Activated B cell treated with CpG ODN at 0.5 μM for 24 hours (primary cell): ENCODE measurements around the gene TSC1. TPM values are rescaled to one million over a fixed set of nuclear protein-coding genes. Genes with fewer than 3 reads are reported as not detected.
A peak's percentile ranks its signal among the peaks of the same experiment; 100 is the strongest.

Experiments
- ATAC-seq: fragments of 200-7000 bp; cut with Tn5 transposase; one replicate; pipeline ENCODE4 v1.10.0; 2021; ENCODE audit warnings: low read depth, mild to moderate bottlenecking, moderate library complexity
- CTCF ChIA-PET: fragments of 350-600 bp; sonication (Branson Sonifier 250); formaldehyde crosslinking; loops from one replicate; lab custom pipeline; 2021; ENCODE audit warnings: antibody characterized with exemption; lab: Charles Lee
- POLR2A ChIA-PET: fragments of 350-600 bp; sonication (Branson Sonifier 250); formaldehyde crosslinking; loops from one replicate; lab custom pipeline; 2021; ENCODE audit warnings: antibody characterized with exemption; lab: Charles Lee
- DNase-seq: peaks from one replicate; pipeline ENCODE4 v3.0.0; 2022
- H3K27ac Mint-ChIP-seq: one replicate; pipeline ENCODE4 v1.8.0; 2020; ENCODE audit warnings: mixed read lengths
- H3K27me3 Mint-ChIP-seq: one replicate; pipeline ENCODE4 v1.8.0; 2021; ENCODE audit warnings: mixed read lengths
- H3K36me3 Mint-ChIP-seq: one replicate; pipeline ENCODE4 v1.8.0; 2021; ENCODE audit warnings: low read depth, mixed read lengths
- H3K4me1 Mint-ChIP-seq: one replicate; pipeline ENCODE4 v1.8.0; 2021; ENCODE audit warnings: mixed read lengths
- H3K4me3 Mint-ChIP-seq: one replicate; pipeline ENCODE4 v1.8.0; 2020; ENCODE audit warnings: mild to moderate bottlenecking, mixed read lengths
- H3K9me3 Mint-ChIP-seq: one replicate; pipeline ENCODE4 v1.8.0; 2020; ENCODE audit warnings: mixed read lengths
- intact Hi-C: fragments of 100-400 bp; cut with micrococcal nuclease; formaldehyde crosslinking; loops from one replicate; pipeline ENCODE4 v1.15.1; 2024
- total RNA-seq: library from RNA; stranded (reverse); gene quantifications from 2 replicates; pipeline ENCODE4 v1.2.3, GENCODE V29; 2022
- TF ChIP-seq, protein P1 (sequence below): fragments of 200-600 bp; IDR thresholded peaks from one replicate; pipeline ENCODE4 v1.8.0; 2022; ENCODE audit warnings: antibody characterized with exemption, mild to moderate bottlenecking

TSC1 gene
- total RNA-seq, 1 donor from 2014 or later, result 61.4 TPM

DNA sequence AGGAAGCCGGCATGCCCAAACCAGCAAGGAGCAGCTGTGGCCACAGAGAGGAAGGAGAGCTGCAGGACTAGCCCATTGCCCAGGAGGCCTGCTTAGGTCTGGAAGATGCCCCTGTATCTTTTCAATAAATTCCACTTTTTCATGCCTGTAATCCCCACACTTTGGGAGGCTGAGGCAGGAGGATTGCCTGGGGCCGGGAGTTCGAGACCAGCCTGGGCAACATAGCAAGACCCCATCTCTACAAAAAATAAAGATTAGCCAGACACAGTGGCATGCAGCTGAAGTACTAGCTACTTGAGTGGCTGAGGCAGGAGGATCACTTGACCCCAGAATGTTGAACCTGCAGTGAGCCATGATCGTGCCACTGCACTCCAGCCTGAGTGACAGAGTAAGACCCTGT lies 5.3 kb upstream of the TSC1 start:
- ChIA-PET POLR2A (no interaction called here), CTCF (no interaction called here)
- ATAC-seq, result no peak
- Mint-ChIP-seq H3K36me3 (no peaks in the 10 kb centered on the region), H3K4me3 (no peak overlapping the region), H3K27ac (no peak overlapping the region), H3K27me3 (peaks cover 2% of the 10 kb centered on the region), H3K4me1 (peaks cover 5% of the 10 kb centered on the region), H3K9me3 (no peaks in the 10 kb centered on the region)
- TF ChIP-seq, protein P1, sequence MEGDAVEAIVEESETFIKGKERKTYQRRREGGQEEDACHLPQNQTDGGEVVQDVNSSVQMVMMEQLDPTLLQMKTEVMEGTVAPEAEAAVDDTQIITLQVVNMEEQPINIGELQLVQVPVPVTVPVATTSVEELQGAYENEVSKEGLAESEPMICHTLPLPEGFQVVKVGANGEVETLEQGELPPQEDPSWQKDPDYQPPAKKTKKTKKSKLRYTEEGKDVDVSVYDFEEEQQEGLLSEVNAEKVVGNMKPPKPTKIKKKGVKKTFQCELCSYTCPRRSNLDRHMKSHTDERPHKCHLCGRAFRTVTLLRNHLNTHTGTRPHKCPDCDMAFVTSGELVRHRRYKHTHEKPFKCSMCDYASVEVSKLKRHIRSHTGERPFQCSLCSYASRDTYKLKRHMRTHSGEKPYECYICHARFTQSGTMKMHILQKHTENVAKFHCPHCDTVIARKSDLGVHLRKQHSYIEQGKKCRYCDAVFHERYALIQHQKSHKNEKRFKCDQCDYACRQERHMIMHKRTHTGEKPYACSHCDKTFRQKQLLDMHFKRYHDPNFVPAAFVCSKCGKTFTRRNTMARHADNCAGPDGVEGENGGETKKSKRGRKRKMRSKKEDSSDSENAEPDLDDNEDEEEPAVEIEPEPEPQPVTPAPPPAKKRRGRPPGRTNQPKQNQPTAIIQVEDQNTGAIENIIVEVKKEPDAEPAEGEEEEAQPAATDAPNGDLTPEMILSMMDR, result no peak
- DNase-seq, result no peak
- intact Hi-C loops, result no loop called here

DNA sequence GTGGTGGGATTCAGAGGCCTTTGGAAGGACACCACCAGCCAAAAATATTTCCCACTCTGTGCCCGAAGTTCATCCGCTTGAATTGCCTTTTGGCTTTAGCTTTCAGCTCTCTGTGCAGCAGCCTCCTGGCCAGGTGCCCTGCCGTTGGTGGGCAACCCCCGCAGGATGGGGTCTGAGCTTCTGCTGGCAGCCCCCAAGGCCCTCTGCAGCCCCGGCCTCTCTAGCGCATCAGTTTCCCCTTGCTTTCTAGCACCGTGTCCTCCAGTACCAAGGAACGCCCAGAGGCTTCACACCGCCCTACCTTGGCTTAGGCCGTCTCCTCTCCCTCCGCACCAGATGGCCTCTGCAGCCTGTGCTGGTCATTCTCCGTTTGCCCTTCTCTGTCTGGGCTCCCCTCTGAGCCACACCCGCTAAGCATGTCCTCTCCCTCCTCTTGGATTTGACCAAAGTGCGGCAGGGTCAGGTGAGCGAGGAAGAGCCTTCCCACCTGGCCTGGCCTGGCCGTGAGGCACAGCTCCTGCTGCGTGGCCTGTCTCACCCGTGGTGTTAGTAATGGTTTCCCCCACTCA lies 4.2 kb upstream of the TSC1 start:
- Mint-ChIP-seq H3K4me3 (no peak overlapping the region), H3K27ac (no peak overlapping the region), H3K27me3 (peaks cover 2% of the 10 kb centered on the region), H3K36me3 (peaks cover 8% of the 10 kb centered on the region), H3K4me1 (peaks cover 14% of the 10 kb centered on the region), H3K9me3 (no peaks in the 10 kb centered on the region)
- ChIA-PET CTCF (no interaction called here), POLR2A (no interaction called here)
- DNase-seq (no peak), ATAC-seq (no peak)
- intact Hi-C loops, result no loop called here
- TF ChIP-seq, protein P1, result no peak

DNA sequence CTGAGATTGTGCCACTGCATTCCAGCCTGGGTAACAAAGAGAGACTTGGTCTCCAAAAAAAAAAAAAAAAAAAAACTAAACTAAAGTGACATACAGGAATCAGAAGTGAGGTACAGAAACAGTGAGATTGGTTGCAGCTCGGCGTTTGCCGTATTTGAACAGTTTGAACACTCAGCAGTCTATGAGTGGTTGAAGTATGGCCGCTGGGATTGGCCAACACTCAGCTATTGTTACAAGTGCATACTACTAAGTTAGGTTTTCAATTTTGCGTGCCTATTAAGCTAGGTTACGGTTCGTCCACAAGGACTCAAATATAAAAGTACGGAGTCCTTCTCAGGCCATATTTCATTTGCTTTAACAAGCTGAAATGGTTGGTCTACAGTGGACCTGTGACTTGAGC lies 3.3 kb upstream of the TSC1 start:
- peaks cover 21% of the 10 kb centered on the region for H3K4me1 Mint-ChIP-seq
- TF ChIP-seq, protein P1, result no peak

DNA sequence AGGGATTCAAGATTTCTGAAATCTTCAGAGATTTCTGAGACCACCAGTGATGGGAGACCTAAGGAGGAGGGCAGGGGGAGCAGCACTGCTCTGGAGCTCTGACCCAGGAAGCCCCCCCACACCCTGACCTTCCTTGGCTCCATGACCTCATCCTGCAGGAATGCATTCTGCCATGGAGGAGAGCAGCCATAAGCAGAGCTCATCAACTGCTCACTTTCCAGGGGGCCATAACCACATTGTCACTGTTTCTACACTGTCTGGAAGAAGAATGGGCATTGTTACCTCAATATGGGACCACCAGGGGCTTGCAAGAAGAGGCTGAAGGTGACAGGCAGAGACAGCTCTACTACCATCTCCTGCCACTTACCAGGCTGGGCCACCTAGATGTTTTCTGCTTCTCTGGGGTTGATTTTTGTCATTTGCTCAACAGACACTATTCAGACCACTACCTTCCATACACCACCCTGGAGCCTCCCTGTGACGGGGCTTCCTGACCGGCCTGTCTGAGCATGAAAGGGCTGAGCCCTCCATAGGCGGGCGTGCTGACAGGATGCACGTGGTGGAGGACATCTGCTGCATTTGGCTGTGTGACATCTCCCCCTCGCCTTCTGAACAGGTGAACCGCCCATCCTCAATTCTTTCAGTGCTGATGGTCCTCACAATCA lies 2.3 kb upstream of the TSC1 start:
- DNase-seq, result no peak
- Mint-ChIP-seq H3K36me3 (peaks cover 9% of the 10 kb centered on the region), H3K4me3 (no peak overlapping the region), H3K27ac (no peak overlapping the region), H3K27me3 (no peaks in the 10 kb centered on the region), H3K4me1 (peaks cover 29% of the 10 kb centered on the region), H3K9me3 (no peaks in the 10 kb centered on the region)
- ChIA-PET POLR2A (interaction anchor here (0.6 kb wide), 2 partner anchors 481 to 884 kb away, joined by 5 to 6 read pairs; no protein-coding TSS in a partner anchor), CTCF (no interaction called here)
- intact Hi-C loops, result no loop called here
- no peak for ATAC-seq
- TF ChIP-seq, protein P1, result no peak

More for the DNA sequence above, 3.3 kb upstream of the TSC1 start:
- intact Hi-C loops, result no loop called here
- Mint-ChIP-seq H3K4me3 (no peak overlapping the region), H3K36me3 (peaks cover 9% of the 10 kb centered on the region), H3K9me3 (no peaks in the 10 kb centered on the region), H3K27me3 (no peaks in the 10 kb centered on the region), H3K27ac (no peak overlapping the region)
- CTCF ChIA-PET, result no interaction called here
- ATAC-seq, result no peak
- no peak for DNase-seq
- POLR2A ChIA-PET, result interaction anchor here (0.7 kb wide), 1 partner anchor 322 kb away, joined by 3 read pairs; no protein-coding TSS in a partner anchor

DNA sequence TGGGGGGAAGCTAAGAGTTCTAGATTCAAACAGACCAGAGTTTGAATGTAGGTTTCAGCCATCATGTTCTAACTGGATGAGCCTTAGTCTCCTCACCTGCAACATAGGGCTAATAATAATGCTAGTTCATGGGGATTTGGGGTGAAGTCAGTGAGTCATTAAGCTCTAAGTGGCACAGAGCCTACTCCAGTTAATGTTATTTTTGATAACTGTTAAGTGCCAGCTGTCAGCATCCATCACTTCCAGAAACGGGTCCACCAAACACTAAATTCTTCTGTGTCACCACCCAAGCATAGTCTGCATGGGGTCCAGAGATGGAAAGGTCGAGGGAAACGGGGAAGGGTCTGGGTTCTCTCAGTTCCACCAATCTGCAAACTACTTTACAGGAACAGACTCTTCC lies 1.8 kb upstream of the TSC1 start:
- Mint-ChIP-seq H3K36me3 (peaks cover 9% of the 10 kb centered on the region), H3K4me3 (peak overlapping the region; percentile 98), H3K27me3 (no peaks in the 10 kb centered on the region), H3K4me1 (peaks cover 29% of the 10 kb centered on the region), H3K27ac (no peak overlapping the region), H3K9me3 (no peaks in the 10 kb centered on the region)
- CTCF ChIA-PET, result no interaction called here
- no peak for ATAC-seq
- DNase-seq, result no peak
- POLR2A ChIA-PET, result interaction anchor here (3.0 kb wide), 1 partner anchor 176 kb away, joined by 12 read pairs; no protein-coding TSS in a partner anchor
- TF ChIP-seq, protein P1, result no peak
- intact Hi-C loops, result no loop called here
